HG03135 (cell line): ENCODE results near the gene BTBD9.

Source experiments
- ATAC-seq: cut with Tn5 transposase; IDR thresholded peaks from one replicate; pipeline ENCODE4 v1.9.1; 2021; ENCODE audit warnings: mild to moderate bottlenecking, moderate library complexity; ENCODE audit not compliant: unreplicated experiment

The BTBD9 gene

DNA sequence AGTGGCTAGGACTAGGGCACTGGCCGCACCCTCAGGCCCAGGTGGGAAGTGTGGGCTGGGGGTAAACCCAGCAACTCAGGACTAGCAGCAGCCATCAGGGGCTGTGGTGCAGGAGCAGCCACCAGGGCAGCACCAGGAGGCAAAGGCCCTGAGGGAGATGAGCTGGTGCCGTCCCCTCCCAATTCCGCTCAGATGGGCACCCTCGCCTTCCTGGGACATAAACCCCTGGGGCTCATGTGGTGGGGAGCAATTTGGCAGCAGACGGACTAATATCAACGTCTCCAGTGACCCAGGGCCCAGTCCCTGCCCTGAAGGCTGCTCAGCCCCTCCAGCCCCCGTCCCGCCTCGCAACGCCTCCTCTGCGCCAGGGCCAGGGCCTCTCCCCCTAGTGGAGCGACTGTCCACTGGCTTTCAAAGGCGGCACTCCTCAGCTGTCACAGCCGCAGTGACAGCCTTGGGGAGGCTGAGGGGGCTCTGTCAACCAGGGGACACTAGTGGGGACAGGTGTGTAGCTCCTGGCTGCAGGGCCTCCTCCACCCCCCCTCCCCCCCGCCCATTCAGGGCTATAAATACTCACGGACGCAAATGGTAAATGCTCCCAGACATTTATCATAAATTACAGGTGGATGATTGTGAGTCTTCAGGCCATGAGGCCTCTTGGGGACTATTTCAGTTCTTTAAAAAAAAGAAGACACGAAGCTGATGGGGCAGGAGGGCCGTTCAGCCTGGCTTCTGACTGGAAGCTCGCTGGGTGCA, 470.3 kb downstream of the BTBD9 start:
- ATAC-seq, result no peak

DNA sequence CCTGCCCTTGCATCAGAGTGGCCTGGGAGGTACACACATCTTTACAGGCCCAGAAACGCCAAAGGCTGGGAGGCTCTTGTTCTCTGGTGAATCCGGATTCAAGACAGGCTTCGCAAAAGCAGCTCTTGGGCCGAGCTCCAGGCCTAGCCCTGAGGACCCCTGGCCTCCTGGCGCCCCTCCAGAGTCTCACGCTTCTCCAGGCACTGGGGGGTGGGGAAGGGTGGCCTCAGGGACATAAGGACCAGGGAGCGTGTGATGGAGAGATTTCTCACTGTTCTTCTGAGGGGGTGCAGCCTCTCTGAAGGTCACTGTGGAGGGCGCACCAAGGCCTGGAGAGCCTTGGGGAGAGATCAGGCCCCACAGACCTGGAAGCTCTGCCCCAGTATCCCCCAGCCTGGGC, 471.0 kb downstream of the BTBD9 start:
- ATAC-seq, result no peak

DNA sequence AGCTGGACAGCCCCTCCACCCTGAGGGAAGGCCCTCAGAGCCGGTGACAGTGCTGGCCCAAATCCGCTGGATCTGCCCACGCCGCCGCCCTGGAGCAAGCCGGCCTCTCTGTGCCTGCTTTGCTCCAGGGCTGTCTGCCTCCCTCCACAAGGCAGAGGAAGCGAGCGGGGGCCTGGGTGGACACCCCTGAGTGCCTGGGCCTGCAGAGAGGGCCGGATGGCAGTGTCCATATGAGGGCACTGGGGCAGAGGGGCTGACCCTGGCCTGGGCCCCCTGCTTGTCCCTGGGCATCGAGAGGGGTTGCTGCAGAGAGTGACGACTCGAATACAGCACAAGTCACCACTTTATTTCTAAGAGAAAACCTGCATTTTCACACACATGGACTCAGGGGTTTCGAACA, 471.6 kb downstream of the BTBD9 start:
- no peak for ATAC-seq

DNA sequence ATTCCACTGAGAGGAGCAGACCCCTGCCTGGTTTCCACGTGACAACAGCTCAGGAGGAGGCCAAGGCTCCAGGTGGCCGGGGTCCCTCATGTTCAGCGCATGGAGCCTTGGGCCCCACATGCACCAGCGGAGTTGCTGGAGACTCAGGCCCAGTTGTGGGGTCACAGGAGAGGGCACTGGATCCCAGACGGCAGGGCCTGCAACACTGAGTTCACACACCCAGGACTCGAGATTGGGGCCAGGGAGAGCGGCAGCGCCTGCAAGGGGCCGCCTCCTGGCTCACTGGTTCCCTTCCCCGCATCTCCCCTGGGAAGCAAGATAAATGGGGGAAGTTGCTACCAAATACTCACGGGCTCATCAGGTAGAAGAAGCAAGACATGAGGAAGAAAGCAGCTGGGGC, 472.1 kb downstream of the BTBD9 start:
- no peak for ATAC-seq

DNA sequence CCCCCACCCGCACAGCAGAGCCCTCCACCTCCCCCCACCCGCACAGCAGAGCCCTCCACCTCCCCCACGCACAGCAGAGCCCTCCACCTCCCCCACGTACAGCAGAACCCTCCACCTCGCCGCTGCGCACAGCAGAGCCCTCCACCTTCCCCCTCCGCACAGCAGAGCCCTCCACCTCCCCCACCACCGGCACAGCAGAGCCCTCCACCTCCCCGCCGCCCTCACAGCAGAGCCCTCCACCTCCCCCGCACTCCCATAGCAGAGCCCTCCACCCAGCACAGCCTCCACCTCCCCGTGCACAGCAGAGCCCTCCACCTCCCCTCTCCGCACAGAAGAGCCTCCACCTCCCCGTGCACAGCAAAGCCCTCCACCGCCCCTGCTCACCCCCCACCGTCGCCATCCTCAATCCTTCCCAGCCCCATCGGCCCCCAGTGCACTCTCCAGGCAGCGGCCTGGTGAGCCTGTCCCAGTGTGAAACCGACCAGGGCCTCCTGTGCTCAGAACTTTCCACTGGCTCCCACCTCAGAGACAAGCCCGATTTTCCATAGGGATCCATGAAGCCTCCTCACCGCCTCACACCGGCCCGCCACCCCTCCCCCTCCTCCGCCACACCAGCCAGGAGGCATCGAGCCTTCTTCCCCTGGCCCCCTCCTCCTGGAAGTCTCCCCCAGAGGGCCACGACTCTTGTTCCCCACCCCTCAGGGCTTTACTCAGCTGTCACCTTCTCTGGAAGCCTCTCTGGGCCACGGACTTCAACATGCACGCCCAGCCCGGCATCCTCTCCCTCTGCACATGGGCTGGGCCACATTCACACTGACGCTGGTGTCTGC, 473.1 kb downstream of the BTBD9 start:
- no peak for ATAC-seq

DNA sequence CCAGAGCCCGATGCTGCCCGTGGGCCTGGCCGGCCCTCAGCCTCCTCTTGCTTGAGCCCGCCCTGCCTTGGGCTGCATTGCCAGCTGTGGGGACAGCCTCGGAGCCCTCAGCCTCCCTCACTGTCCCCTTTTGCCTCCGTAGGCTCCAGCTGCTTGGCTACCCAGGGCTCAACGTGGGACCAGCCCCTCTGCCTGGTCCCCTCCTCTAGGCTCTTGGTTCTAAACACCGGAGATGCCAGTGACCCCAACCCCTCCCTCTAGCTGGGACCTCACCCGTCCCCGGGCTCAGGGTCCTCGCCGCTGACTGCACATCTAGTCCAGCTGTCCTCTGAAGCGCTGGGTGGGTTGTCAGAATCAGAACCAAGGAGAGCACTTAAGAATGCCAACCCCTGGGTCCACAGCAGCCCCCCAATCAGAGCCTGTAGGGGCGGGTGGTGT, 475.0 kb downstream of the BTBD9 start:
- no peak for ATAC-seq

DNA sequence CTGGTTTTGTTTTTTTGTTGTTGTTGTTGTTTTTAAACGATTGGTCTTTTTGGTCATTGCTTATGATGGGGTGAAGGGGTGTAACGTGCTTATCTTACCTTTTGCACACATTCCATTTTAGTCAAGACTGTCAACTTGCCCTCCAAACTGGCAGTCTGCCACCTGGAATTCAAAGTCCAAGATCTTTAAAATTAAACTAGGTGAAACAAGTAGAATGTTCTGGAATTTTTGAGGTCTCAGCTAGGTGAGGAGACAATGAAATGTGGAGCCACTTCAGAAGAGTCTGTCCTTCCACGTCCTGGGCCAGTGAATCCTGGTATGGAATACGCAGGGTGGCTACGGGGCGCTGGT, 475.6 kb downstream of the BTBD9 start:
- ATAC-seq, result no peak

DNA sequence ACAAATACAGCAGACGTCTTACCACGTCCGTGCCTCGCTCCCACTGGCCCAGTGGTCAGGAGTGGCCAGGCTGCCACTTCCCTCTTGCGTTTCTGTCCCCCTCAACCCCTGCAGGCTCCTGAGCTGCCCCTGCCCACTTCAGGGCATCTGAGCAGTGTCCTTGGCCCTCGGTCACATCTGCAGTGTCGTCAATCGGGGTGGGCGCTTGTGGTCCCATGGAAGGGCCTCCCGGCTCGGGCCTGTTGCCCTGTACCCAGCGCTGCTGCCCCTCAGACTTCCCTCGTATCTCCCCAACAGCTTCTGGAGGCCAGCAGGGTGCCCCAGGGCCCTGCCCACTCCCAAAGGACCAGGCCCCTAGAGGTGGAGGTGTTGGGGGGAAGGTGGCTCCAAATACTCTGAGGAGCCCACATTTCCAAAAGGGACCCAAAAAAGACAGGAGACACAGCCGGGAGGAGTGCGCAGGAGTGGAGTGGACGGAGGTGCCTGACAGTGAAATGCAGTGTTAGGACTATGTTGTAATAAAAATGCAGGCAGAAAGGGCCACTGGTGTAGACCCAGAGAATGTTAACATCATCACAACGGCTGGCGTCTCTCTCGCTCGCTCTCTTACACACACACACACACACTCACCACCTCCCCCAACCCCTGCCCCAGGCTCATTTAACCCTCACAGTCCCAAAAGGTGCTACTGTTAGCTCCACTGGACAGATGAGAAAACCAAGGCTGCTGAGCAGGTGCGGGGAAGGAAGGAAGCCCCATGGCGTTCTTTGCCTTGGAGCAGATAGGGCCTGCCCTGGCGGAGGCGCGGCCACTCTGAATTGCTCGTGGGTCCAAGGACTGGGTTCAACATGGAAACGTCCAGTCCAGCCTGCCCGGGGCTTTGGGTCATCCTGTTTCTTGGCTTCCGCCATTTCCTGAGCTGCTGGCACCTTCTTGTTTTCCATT, 476.3 kb downstream of the BTBD9 start:
- no peak for ATAC-seq

DNA sequence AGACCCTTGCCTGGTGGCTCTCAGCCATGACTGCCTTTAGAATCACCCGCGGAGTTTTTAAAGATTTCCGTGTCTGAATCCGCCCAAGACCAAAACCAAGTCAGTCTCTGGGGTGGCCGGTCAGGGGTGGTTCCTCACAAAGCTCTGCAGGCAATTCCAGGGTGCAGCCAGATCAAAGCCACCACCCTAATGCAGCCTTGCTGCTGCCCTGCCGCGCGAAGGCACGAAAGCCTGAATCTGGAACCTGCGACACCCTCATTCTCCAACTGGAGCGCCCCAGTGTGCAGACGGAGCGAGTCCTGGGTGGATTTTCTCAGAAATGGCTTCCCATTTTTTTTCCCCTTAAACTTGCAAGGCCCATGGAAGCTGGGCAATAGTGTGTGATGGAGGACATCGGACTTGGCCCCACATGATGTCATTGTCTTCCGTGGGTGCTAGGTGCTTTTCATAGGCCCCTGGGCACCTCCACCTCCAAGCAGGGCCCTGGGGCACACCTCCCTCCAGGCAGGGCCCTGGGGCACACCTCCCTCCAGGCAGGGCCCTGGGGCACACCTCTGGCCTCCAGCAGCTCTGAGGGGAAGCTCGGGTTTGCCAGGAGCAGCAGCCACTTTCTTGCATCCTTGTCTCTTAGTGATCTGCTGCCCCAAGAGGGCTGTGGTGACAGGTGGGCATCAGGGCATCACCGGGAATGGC, 477.1 kb downstream of the BTBD9 start:
- ATAC-seq, result no peak

DNA sequence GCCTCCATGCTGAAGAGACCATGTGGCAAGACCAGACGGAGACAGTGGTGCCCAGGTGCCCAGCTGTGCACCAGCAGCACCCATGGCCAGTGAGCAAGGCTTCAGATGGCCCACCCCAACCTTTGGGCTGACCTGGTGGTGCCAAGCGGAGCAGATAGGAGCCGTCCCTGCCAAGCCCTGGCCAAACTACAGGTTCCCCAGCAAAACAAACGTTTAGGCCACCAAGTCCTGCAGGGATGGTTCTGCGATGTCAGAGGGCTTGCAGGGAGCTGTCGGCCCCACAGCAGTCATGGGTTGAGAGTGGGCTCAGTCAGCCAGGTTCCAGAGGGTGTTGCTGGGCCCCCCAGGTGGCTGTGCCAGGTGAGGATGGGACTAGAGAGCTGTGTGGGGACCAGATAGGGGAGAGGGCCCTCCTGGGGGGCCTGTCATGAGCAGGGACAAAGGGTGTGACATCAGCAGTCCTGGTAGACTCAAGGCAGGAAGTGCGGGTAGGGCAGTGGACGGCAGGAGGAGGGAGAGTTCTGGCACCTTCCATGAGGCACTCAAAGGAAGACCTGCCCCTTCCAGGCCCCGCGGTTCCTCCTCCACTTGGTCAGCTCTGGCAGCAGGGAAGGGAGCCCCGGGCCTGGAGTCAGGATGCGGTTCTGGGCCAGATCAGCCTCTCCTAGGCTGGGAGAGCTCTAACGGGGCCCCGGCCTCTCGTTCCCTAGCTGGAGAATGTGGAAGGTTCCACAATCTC, 477.8 kb downstream of the BTBD9 start:
- ATAC-seq, result no peak

DNA sequence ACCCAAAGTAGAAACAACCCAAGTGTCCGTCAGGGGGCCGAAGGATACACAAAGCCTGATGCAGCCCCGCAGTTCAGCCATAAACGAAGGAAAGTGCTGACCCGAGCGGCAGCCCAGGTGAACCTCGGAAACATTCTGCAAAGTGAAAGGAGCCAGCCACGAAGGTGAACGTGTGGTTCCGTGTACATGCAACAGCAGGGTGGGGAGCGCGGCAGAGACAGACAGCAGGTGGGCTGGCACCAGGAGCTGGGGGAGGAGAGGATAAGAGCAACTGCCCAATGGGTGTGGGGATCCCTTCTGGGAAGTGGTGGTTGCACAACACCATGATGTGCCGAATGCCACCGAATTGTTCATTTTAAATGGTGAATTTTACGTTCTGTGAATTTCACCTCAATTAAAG, 478.4 kb downstream of the BTBD9 start:
- ATAC-seq, result no peak

DNA sequence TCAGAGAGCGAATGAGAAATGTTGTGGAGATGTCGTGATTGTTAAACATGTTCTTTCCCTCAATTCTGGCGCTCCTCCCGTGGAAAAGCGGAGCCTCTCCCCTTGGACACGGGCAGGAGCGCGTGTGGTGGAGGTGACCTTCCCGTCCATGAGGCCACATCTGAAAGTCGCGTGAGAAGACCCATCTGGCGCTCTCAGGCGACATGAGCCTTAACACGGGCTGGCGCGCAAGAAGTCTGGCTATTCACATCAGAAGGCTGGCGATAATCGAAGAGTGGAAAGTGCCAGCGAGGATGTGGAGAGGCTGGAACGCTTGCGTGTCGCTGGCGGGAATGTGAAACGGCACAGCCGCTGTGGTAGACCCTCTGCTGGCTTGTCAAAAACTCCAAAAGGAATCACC, 478.9 kb downstream of the BTBD9 start:
- no peak for ATAC-seq

DNA sequence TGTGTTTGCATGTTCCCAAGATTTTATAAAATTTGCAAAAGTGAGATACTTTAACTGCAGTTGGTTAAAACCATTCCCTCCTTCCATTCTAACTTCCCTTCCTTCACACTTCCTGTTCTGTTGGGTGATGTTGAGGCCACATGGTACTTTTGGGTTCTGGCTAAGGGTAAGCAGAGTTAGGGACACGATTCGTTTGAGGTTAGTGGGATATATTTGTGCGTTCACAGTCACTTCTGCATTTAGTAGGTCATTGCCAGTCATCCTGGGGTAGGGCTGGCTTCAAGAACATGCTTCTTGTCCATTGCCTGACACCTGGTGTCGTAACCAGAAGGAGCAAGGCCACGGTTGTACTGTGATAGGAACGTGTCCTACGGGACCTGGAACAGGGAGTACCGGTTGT, 480.1 kb downstream of the BTBD9 start:
- no peak for ATAC-seq

DNA sequence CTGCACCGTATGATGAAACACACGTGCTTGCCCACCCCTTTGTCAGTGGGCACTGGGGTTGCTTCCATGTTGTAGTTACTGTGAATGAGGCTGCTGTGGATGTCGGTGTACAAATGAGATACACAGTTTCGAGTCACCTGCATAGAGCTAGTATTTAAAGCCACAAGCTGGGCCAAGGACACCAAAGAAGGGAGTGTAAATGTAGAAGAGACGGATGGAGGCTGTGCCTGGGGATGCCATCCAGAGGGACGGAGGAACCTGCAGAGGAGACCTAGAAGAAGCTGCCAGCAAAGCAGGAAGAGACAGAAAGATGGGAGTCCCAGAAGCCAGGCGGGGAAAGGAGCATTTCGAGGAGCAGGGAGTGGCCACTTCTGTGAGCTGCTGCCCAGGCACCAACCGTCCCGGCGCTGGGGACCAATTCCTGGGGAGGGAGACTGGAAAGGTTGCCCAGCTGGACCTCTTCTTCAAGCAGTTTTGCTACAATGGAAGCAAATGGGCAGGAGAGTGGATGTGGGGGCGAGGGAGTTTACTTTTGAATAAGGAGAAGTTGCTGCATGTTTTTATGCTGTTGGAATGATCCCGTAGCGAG, 480.9 kb downstream of the BTBD9 start:
- no peak for ATAC-seq

DNA sequence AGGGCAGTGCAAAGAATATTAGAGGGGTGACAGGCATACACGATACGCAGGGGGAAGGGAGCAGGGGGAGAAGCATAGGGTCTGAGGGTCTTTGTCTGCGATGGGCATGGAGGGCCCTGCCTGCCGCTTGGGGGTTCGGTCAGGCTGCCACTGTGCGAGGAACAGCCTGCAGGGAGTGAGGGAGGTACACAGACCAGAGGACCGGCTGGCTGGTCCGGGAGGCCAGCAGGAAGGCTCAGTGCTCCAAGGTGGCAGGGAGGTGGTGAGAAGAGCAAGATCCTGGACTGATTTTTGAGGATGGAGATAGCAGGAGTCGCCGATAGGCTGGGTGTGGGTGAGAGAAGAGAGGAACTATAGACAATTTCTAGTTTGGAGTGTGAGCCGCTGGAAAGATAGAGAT, 481.8 kb downstream of the BTBD9 start:
- no peak for ATAC-seq

DNA sequence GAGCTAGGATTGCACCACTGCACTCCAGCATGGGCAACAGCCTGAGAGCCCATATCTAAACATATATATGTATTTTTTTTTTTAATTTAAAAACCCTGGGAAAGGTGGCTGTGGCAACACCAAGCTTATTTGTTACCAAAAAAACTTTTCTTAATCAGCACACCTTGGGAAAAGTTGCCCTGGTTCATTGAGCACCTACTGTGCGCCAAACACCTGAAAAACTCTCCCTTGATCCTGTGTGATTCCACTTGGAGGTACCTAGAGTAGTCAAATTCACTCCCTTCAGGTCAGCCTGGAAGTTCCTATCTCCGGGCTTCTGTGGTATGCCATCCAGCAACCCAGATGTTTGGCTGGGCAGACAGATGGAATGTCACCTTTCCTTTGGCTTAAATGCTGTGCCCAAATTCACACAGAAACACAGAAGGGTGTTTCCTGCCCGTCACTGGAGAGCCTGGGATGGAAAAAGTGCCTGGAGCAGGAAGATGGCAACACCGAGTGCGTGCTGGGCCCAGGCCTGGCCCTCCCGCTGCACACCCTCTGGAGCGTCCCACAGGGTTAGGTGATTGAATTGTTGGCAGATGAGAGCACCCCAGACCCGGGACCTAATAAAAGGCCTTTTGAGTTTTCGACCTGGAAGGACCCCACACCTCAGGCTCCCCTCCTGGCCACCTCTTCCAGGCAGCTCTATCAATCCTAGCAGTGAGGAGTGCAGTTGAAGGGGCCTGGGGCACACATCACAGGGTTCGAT, 482.7 kb downstream of the BTBD9 start:
- ATAC-seq, result no peak

DNA sequence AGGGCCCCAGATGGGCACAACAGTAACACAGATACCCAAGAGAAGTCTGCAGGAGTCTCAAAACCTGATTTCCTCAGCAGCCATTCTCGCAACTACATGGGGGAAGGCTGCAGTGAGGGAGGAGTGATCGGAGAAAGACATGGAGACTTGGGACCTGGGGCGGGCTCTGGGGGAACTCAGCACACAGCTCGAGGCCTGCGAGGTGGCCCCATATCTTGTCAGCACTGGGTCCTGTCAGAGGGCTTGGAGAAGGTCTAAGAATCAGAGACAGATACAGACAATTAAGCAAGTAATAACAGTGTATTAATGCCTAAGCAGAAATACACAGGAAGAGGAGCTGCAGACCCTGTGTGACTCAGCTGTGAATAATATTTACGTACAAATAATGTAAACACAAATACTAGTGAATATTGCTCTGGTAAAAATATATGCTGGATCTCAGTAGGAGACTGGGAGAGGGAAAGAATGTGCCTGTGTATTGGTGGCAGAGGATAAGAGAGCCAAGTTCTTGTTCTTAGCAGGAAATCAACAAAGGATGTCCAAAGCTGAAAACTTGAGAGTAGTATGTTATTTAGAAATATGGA, 484.0 kb downstream of the BTBD9 start:
- no peak for ATAC-seq

DNA sequence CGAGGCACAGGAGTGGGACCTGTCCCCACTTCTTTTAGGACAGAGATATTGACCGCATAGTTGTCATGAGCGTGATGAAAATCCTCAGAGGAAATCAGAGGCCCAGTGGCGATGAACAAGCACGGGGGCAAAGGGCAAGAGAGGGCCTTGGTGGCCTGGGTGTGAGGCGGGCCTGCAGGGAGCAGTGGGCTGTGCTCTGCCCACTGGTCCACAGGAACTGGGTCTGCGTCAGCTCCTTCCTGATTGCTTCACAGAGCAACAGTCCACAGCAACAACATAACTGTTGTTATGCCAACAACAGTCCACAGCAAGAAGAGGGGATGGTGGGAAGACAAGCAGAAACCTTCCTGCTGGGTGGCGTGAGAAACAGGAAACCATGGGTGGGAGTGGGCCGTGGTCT, 484.6 kb downstream of the BTBD9 start:
- no peak for ATAC-seq

DNA sequence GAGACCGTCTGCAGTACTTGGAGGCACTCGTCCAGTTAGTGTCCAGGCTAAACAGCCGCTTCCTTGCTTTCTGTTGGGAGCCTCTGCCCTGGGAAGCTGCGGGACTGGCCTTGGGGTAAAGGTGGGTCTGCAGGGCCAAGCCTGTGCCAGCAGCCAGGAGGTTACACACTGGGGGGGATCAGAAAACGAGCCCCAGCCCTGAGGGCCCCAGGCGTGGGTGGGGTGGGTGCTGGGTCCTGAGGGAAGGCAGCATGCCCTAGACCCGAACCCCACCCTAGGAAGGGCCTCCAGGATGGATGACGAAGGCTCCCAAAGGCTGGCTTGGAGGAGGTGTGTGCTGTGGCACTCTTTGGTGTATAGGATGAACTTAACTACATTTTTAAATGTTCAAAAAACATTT, 485.0 kb downstream of the BTBD9 start:
- no peak for ATAC-seq
